GM12872 (cell line): ENCODE data around the gene FAF2.

Experiments used
- CTCF ChIP-seq: IDR thresholded peaks from 3 replicates; pipeline ENCODE4 v1.5.1; 2011; ENCODE audit warnings: low read depth, mild to moderate bottlenecking, low read length, moderate library complexity; ENCODE audit not compliant: insufficient read depth

Gene FAF2

GRCh38 chr5:176535664-176536131 lies 87.5 kb downstream of the FAF2 start:
- TF ChIP-seq CTCF, result no peak

- TF ChIP-seq CTCF, result no peak
Observed at GRCh38 chr5:176536132-176536901, 88.1 kb downstream of the FAF2 start.

GRCh38 chr5:176536902-176537553 lies 88.8 kb downstream of the FAF2 start, which contains the start of gene RNF44:
TSS of gene RNF44 (minus strand) at chr5:176537402. CDS start at chr5:176532472, 4,930 bp downstream.
- TF ChIP-seq CTCF, result no peak

GRCh38 chr5:176537554-176538229 lies 89.5 kb downstream of the FAF2 start:
- no peak for TF ChIP-seq CTCF

- TF ChIP-seq CTCF, result no peak
Observed at GRCh38 chr5:176538230-176538988, 90.2 kb downstream of the FAF2 start.

- TF ChIP-seq CTCF, result no peak
Observed at GRCh38 chr5:176538989-176539384, 90.8 kb downstream of the FAF2 start.
